ENCODE data around the gene COL6A2. TPM values are rescaled to one million over a fixed set of nuclear protein-coding genes. Genes with fewer than 3 reads are reported as not detected.

Gene COL6A2
- total RNA-seq, 1 donor from 2014 or later, result 114 TPM

GRCh38 chr21:46089285-46089684, 8.6 kb upstream of the COL6A2 start:
- Mint-ChIP-seq H3K4me1 (ENCODE audit: unreplicated experiment) (no peaks in the 10 kb centered on the region), H3K36me3 (no peaks in the 10 kb centered on the region), H3K9me3 (peaks cover 9% of the 10 kb centered on the region), H3K4me3 (no peak overlapping the region), H3K27ac (no peak overlapping the region), H3K27me3 (peaks cover 5% of the 10 kb centered on the region)
- TF ChIP-seq CTCF (conservative IDR thresholded peaks at IDR 0.05), result no peak
- DNase-seq (ENCODE audit: extremely low spot score, unreplicated experiment), result no peak

GRCh38 chr21:46091118-46091517, 6.8 kb upstream of the COL6A2 start:
- H3K9me3 Mint-ChIP-seq, result peaks cover 9% of the 10 kb centered on the region
- TF ChIP-seq CTCF (conservative IDR thresholded peaks at IDR 0.05), result no peak

DNA sequence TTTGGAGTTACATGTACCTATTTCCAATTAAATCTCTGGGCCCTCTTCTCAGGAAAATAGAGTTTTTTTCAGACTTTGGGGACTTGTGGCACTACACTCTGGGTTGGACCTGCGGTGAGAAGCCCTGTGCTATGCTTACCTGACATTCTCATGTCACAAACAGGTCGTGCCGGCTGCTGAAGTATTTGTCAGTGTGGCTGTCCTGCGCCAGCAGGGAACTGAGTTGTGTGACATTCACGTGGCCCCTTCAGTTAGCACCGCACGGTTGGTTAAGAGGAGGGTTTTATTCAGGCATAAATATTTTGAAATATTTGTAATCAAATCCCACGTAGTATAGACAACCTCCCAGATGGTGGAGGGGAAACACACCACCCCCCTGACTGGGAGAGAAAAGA, 6.3 kb upstream of the COL6A2 start:
- no peak for DNase-seq (ENCODE audit: extremely low spot score, unreplicated experiment)
- Mint-ChIP-seq H3K36me3 (no peaks in the 10 kb centered on the region), H3K27me3 (peaks cover 3% of the 10 kb centered on the region), H3K4me3 (no peak overlapping the region), H3K4me1 (ENCODE audit: unreplicated experiment) (no peaks in the 10 kb centered on the region), H3K9me3 (peaks cover 9% of the 10 kb centered on the region), H3K27ac (no peak overlapping the region)
- no peak for TF ChIP-seq CTCF (conservative IDR thresholded peaks at IDR 0.05)

More at GRCh38 chr21:46091118-46091517, 6.8 kb upstream of the COL6A2 start:
- no peaks in the 10 kb centered on the region for H3K36me3 Mint-ChIP-seq
- no peaks in the 10 kb centered on the region for H3K4me1 Mint-ChIP-seq (ENCODE audit: unreplicated experiment)
- no peak for DNase-seq (ENCODE audit: extremely low spot score, unreplicated experiment)
- no peak overlapping the region for H3K27ac Mint-ChIP-seq
- peaks cover 4% of the 10 kb centered on the region for H3K27me3 Mint-ChIP-seq
- no peak overlapping the region for H3K4me3 Mint-ChIP-seq

DNA sequence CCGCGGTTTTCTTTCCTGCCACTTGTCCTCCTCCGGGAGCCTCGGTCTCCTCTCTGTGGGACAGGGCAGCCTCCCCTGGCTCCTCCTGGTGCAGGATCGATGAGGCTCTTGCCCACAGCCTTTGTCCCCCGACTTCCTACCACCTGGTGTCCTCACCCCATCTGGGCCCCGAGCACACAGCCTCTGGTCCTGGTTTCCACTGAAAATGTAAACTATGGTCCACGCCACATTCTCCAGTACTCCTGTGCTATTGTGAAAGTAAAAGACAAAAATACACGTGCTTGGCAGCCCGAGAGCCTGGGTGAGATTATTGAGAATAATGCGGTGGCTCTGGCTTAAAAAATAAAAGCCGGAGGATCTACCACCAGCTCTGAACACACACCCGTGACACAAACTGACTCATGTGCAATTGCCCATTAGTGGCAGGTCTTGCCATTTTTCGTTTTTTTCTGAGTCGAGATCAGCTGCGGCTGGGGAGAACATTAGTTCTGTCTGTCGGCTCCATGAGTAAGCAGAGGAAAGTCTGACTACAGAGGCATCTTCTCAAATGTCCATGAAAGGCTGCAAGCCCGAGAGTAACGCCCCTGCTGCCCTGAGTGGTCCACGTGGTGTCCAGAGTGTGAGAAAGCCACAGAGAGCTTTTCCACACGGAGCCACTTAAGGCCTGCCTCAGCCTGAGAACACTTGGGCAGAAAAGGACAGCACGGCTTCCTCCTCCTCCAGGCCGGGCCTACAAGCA, 5.7 kb upstream of the COL6A2 start:
- no peak for DNase-seq (ENCODE audit: extremely low spot score, unreplicated experiment)
- H3K36me3 Mint-ChIP-seq, result no peaks in the 10 kb centered on the region
- H3K4me3 Mint-ChIP-seq, result no peak overlapping the region
- H3K4me1 Mint-ChIP-seq (ENCODE audit: unreplicated experiment), result no peaks in the 10 kb centered on the region
- no peak overlapping the region for H3K27ac Mint-ChIP-seq
- peaks cover 9% of the 10 kb centered on the region for H3K9me3 Mint-ChIP-seq
- H3K27me3 Mint-ChIP-seq, result peaks cover 7% of the 10 kb centered on the region
- TF ChIP-seq CTCF (conservative IDR thresholded peaks at IDR 0.05), result no peak

GRCh38 chr21:46092811-46093667, 4.9 kb upstream of the COL6A2 start:
- TF ChIP-seq CTCF (conservative IDR thresholded peaks at IDR 0.05), result no peak
- no peaks in the 10 kb centered on the region for H3K36me3 Mint-ChIP-seq
- no peaks in the 10 kb centered on the region for H3K4me1 Mint-ChIP-seq (ENCODE audit: unreplicated experiment)
- H3K27me3 Mint-ChIP-seq, result peaks cover 7% of the 10 kb centered on the region
- H3K9me3 Mint-ChIP-seq, result peaks cover 9% of the 10 kb centered on the region
- H3K4me3 Mint-ChIP-seq, result no peak overlapping the region
- no peak for DNase-seq (ENCODE audit: extremely low spot score, unreplicated experiment)
- no peak overlapping the region for H3K27ac Mint-ChIP-seq
